HCT116 (cell line): ENCODE measurements around the gene KIF27. TPM values are rescaled to one million over a fixed set of nuclear protein-coding genes. Genes with fewer than 3 reads are reported as not detected.
"Not testable (repeated sequence)": the region's sequence is repeated elsewhere in the genome, so short reads cannot be mapped to it uniquely, and the experiment has no call there.

Experiments
- ATAC-seq: fragments of 200-7000 bp; cut with Tn5 transposase; 2 replicates; pipeline ENCODE4 v1.9.1; 2020; ENCODE audit warnings: mild to moderate bottlenecking, moderate library complexity
- BruUV-seq: library from RNA; stranded (reverse); fragments of 400-500 nt; replicated peaks from 2 replicates; lab custom pipeline; 2021; lab: Mats Ljungman, UMichigan
- CTCF ChIA-PET: fragments of 300-600 bp; sonication (Branson Sonifier 250); formaldehyde crosslinking; loops from one replicate; lab custom pipeline; 2021; ENCODE audit warnings: antibody characterized with exemption; lab: Charles Lee
- POLR2A ChIA-PET: fragments of 300-600, 350-600 bp; sonication (Branson Sonifier 250); formaldehyde crosslinking; loops from one replicate; lab custom pipeline; 2021; ENCODE audit warnings: antibody characterized with exemption; lab: Charles Lee
- RAD21 ChIA-PET, 2 experiments: fragments of 300-600 bp; sonication (Branson Sonifier 250); formaldehyde crosslinking; loops; one replicate each; lab custom pipeline; 2023; ENCODE audit warnings: low total read pairs in 2 of 2; ENCODE audit not compliant: uncharacterized antibody in 2 of 2, unreplicated experiment in 2 of 2, low non-redundant PET in 1 of 2; lab: Charles Lee
- DNase-seq: peaks from one replicate; pipeline ENCODE4 v3.0.0-alpha.2; 2010; ENCODE audit warnings: low read depth, low spot score
- H2AFZ ChIP-seq: fragments of 200-600 bp; shearing (Covaris generic), sonication (generic); 2 replicates; pipeline ENCODE4 v1.6.1; 2017; ENCODE audit warnings: low read depth, mixed run types, mixed read lengths, antibody characterized with exemption, low read length; ENCODE audit not compliant: poor library complexity, severe bottlenecking
- H3K27ac ChIP-seq: 2 replicates; pipeline ENCODE4 v1.5.1; 2012; ENCODE audit warnings: low read depth, low read length
- H3K27me3 ChIP-seq: fragments of 200-600 bp; sonication (generic); 2 replicates; pipeline ENCODE4 v1.6.1; 2016; ENCODE audit warnings: mixed run types, low read length, mixed read lengths; ENCODE audit not compliant: insufficient read depth
- H3K36me3 ChIP-seq, 2 experiments: fragments of 200-500 bp in 1 of 2; fragments of 200-600 bp in 1 of 2; sonication (Bioruptor generic) in 1 of 2; sonication (generic) in 1 of 2; 2 replicates each; pipeline versions ENCODE4 v1.5.1 to v1.6.1; 2014 to 2016; ENCODE audit warnings: low read length in 2 of 2, inconsistent platforms in 1 of 2, mixed read lengths in 1 of 2, mixed run types in 1 of 2; ENCODE audit not compliant: insufficient read depth in 2 of 2, control insufficient read depth in 1 of 2
- H3K4me1 ChIP-seq, 2 experiments: fragments of 200-600 bp in 1 of 2; sonication (generic) in 1 of 2; 2 replicates each; pipeline versions ENCODE4 v1.5.1 to v1.6.1; 2012 to 2017; ENCODE audit warnings: low read length in 2 of 2, inconsistent platforms in 1 of 2, mild to moderate bottlenecking in 1 of 2, mixed read lengths in 1 of 2, mixed run types in 1 of 2, moderate library complexity in 1 of 2; ENCODE audit not compliant: insufficient read depth in 2 of 2, control insufficient read depth in 1 of 2
- H3K4me2 ChIP-seq: fragments of 200-600 bp; sonication (generic); 2 replicates; pipeline ENCODE4 v1.6.1; 2017; ENCODE audit warnings: mixed run types, low read length, mixed read lengths
- H3K4me3 ChIP-seq, 2 experiments: fragments of 200-600 bp in 1 of 2; sonication (generic) in 1 of 2; replicated peaks in 1 of 2; 2 replicates each; pipeline ENCODE4 v1.5.1; 2011 to 2016; ENCODE audit warnings: low read length in 2 of 2, control low read depth in 1 of 2, low read depth in 1 of 2, mild to moderate bottlenecking in 1 of 2, mixed read lengths in 1 of 2, mixed run types in 1 of 2
- H3K79me2 ChIP-seq: fragments of 200-600 bp; sonication (generic); 2 replicates; pipeline ENCODE4 v1.6.1; 2017; ENCODE audit warnings: mild to moderate bottlenecking, mixed run types, low read length, moderate library complexity, mixed read lengths; ENCODE audit not compliant: insufficient read depth
- H3K9ac ChIP-seq: fragments of 200-600 bp; sonication (generic); 2 replicates; pipeline ENCODE4 v1.6.1; 2016; ENCODE audit warnings: low read length, mixed read lengths
- H3K9me2 ChIP-seq: fragments of 200-600 bp; sonication (generic), shearing (Covaris generic); 2 replicates; pipeline ENCODE4 v1.6.1; 2017; ENCODE audit warnings: mixed run types, mild to moderate bottlenecking, moderate library complexity; ENCODE audit not compliant: insufficient read depth
- H3K9me3 ChIP-seq, 2 experiments: fragments of 200-500 bp in 1 of 2; fragments of 200-600 bp in 1 of 2; sonication (Bioruptor generic) in 1 of 2; sonication (generic) in 1 of 2; 2 replicates each; pipeline ENCODE4 v1.6.1; 2014 to 2017; ENCODE audit warnings: low read length in 2 of 2, mixed read lengths in 2 of 2, inconsistent platforms in 1 of 2, low read depth in 1 of 2, mild to moderate bottlenecking in 1 of 2, mixed run types in 1 of 2, moderate library complexity in 1 of 2; ENCODE audit not compliant: control insufficient read depth in 1 of 2, insufficient read depth in 1 of 2
- H4K20me1 ChIP-seq: fragments of 200-600 bp; sonication (generic), shearing (Covaris generic); 2 replicates; pipeline ENCODE4 v1.6.1; 2017; ENCODE audit warnings: mixed run types, mild to moderate bottlenecking, moderate library complexity; ENCODE audit not compliant: insufficient read depth
- CTCF ChIP-seq, 3 experiments: fragments of 200-600 bp in 1 of 3; sonication (generic) in 1 of 3; IDR thresholded peaks in 2 of 3; conservative IDR thresholded peaks in 1 of 3; 2 replicates each; pipeline ENCODE4 v1.5.1; 2012 to 2017; ENCODE audit warnings: low read depth in 2 of 3, low read length in 2 of 3, antibody characterized with exemption in 1 of 3, borderline replicate concordance in 1 of 3, control low read depth in 1 of 3, mild to moderate bottlenecking in 1 of 3, mixed read lengths in 1 of 3, mixed run types in 1 of 3, moderate library complexity in 1 of 3; ENCODE audit not compliant: insufficient read depth in 1 of 3
- EGR1 ChIP-seq: IDR thresholded peaks from 2 replicates; pipeline ENCODE4 v1.6.1; 2012; ENCODE audit warnings: low read depth
- ZFX ChIP-seq: fragments of 450-650 bp; IDR thresholded peaks from 2 replicates; pipeline ENCODE4 v1.6.1; 2017
- intact Hi-C: fragments of 100-400 bp; cut with micrococcal nuclease; formaldehyde crosslinking; loops from 2 replicates; pipeline ENCODE4 v1.10.0; 2022
- total RNA-seq: library from RNA; stranded (reverse); gene quantifications from one replicate; pipeline ENCODE4 v1.2.1, GENCODE V29; 2021; ENCODE audit not compliant: unreplicated experiment

The KIF27 gene
- total RNA-seq, 1 experiment from 2014 or later: 4.3 TPM

GRCh38 chr9:83824986-83825623 is 96.1 kb downstream of the KIF27 start:
- BruUV-seq, H2AFZ ChIP-seq, H3K9ac ChIP-seq, H4K20me1 ChIP-seq, H3K4me1 ChIP-seq, intact Hi-C loops, DNase-seq, RAD21 ChIA-PET, H3K27me3 ChIP-seq, H3K4me3 ChIP-seq, H3K79me2 ChIP-seq, H3K4me2 ChIP-seq, CTCF ChIA-PET, ATAC-seq, H3K9me2 ChIP-seq, POLR2A ChIA-PET, H3K27ac ChIP-seq, H3K36me3 ChIP-seq, H3K9me3 ChIP-seq: not testable (repeated sequence)

GRCh38 chr9:83817356-83818278 is 103.6 kb downstream of the KIF27 start, which contains the start of gene GKAP1:
TSS of gene GKAP1 (minus strand) at chr9:83817769. CDS start at chr9:83806517, 11,252 bp downstream.
- intact Hi-C loops: loop anchor here (10.0 kb wide), 1 partner anchor 193 kb away; the partner anchor contains the start of gene IDNK
- ATAC-seq: peak; percentile 91
- H3K79me2 ChIP-seq, CTCF ChIA-PET, H2AFZ ChIP-seq, H4K20me1 ChIP-seq, POLR2A ChIA-PET, H3K27me3 ChIP-seq, H3K36me3 ChIP-seq, RAD21 ChIA-PET, H3K9me3 ChIP-seq, BruUV-seq, H3K9me2 ChIP-seq, H3K4me1 ChIP-seq: not testable (repeated sequence)
- 0 out of 6 replicates have a peak, but pooled peaks of 1 of the 3 experiments have one; percentile 3 for TF ChIP-seq CTCF (IDR thresholded peaks at IDR 0.05 in 2 of 3, conservative IDR thresholded peaks at IDR 0.05 in 1 of 3; ENCODE audit: borderline replicate concordance in 1 of 3, insufficient read depth in 1 of 3, low read depth in 2 of 3, low read length in 2 of 3)
- TF ChIP-seq ZFX: peak; percentile 53
- TF ChIP-seq EGR1: peak; percentile 42; the same call in 1 of the 2 replicates
- peak within 1 kb of the TSS; percentile 74 for H3K4me2 ChIP-seq
- peak within 1 kb of the TSS; percentile 55 to 65 for H3K4me3 ChIP-seq
- H3K9ac ChIP-seq: peak within 1 kb of the TSS; percentile 56
- H3K27ac ChIP-seq: peak within 1 kb of the TSS; percentile 55
- DNase-seq: peak; percentile 40

- H3K9me2 ChIP-seq, RAD21 ChIA-PET, POLR2A ChIA-PET, H3K79me2 ChIP-seq, H3K36me3 ChIP-seq, DNase-seq, H4K20me1 ChIP-seq, CTCF ChIA-PET, H3K27me3 ChIP-seq, H3K4me1 ChIP-seq, ATAC-seq, H3K9me3 ChIP-seq, H2AFZ ChIP-seq, BruUV-seq: not testable (repeated sequence)
- Histone ChIP-seq H3K9ac (peak overlapping the region; percentile 56), H3K27ac (peak overlapping the region; percentile 55; the same call in 1 of the 2 replicates), H3K4me3 (peak overlapping the region; percentile 55 to 65), H3K4me2 (peak overlapping the region; percentile 74)
- intact Hi-C loops: loop anchor here (10.0 kb wide), 1 partner anchor 192 kb away; the partner anchor contains the start of gene IDNK
Observed at GRCh38 chr9:83817011-83817355, 104.2 kb downstream of the KIF27 start.
